ENCODE data around the gene PCDHGB4. TPM values are rescaled to one million over a fixed set of nuclear protein-coding genes. Genes with fewer than 3 reads are reported as not detected.
"Not testable (repeated sequence)": the region's sequence is repeated elsewhere in the genome, so short reads cannot be mapped to it uniquely, and the experiment has no call there.

PCDHGB4 gene
- total RNA-seq, 4 donors from 2014 or later = 10.4 to 12.5 (median 10.4) TPM

DNA sequence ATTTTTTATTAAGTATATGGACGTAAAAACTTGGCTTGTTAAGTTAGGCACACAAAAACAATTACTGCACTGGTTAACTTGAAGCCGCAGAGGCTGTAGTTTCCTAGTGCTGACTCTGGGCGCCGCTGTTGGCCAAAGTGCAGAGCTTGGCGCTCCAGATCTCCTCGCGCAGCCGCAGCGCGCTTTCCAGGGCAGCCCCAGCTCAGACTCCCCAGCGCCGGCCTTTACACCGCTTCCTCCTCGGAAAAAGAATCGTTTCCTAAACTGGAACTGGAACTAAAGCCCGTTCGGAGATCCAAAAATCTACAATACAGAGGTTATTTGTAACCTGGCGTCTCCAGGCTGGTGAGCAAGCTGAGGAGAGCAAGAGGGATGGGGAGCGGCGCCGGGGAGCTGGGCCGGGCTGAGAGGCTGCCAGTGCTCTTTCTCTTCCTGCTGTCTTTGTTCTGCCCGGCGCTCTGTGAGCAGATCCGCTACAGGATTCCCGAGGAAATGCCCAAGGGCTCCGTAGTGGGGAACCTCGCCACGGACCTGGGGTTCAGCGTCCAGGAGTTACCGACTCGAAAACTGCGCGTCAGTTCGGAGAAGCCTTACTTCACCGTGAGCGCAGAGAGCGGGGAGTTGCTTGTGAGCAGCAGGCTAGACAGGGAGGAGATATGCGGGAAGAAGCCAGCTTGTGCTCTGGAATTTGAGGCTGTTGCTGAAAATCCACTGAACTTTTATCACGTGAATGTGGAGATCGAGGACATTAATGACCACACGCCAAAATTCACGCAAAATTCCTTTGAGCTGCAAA is 10.5 kb downstream of the PCDHGB4 start, which contains the start of gene PCDHGB5:
TSS of gene PCDHGB5 (plus strand) at position 192 of the 796 bp plus-strand sequence. CDS start at position 373, 181 bp downstream.
- H3K36me3 ChIP-seq; H3K27me3 ChIP-seq; H3K4me1 ChIP-seq; H3K27ac ChIP-seq; H3K9me3 ChIP-seq; intact Hi-C loops (cut with DNase I): not testable (repeated sequence)
- 8 to 11% methylated on average over 21 of the region's 43 CpGs for whole genome bisulfite sequencing, 2 donors
- DNase-seq = peak; percentile 57 to 65
- TF ChIP-seq, protein P1, sequence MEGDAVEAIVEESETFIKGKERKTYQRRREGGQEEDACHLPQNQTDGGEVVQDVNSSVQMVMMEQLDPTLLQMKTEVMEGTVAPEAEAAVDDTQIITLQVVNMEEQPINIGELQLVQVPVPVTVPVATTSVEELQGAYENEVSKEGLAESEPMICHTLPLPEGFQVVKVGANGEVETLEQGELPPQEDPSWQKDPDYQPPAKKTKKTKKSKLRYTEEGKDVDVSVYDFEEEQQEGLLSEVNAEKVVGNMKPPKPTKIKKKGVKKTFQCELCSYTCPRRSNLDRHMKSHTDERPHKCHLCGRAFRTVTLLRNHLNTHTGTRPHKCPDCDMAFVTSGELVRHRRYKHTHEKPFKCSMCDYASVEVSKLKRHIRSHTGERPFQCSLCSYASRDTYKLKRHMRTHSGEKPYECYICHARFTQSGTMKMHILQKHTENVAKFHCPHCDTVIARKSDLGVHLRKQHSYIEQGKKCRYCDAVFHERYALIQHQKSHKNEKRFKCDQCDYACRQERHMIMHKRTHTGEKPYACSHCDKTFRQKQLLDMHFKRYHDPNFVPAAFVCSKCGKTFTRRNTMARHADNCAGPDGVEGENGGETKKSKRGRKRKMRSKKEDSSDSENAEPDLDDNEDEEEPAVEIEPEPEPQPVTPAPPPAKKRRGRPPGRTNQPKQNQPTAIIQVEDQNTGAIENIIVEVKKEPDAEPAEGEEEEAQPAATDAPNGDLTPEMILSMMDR (IDR thresholded peaks at IDR 0.05) = peak in 5 of 6 experiments; percentile 18 to 66 (median 61)
- peak within 1 kb of the TSS in 1 of 3 donors; percentile 13 for H3K4me3 ChIP-seq (replicated peaks in 1 of 3)

DNA sequence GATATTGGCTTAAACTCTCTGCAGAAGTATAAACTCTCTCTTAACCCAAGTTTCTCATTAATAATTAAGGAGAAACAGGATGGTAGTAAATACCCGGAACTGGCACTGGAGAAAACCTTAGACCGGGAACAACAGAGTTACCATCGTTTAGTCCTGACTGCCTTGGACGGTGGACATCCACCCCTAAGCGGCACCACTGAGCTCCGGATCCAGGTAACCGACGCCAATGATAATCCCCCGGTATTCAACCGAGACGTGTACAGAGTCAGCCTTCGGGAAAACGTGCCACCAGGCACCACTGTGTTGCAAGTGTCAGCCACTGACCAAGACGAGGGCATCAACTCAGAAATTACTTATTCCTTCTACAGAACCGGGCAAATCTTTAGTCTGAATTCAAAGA is 11.1 kb downstream of the PCDHGB4 start:
- Histone ChIP-seq H3K4me1 (peaks cover 4 to 7% of the 10 kb centered on the region in 2 donors), H3K4me3 (replicated peaks in 1 of 3) (no peak overlapping the region)
- intact Hi-C loops (cut with DNase I) = no loop called here

DNA sequence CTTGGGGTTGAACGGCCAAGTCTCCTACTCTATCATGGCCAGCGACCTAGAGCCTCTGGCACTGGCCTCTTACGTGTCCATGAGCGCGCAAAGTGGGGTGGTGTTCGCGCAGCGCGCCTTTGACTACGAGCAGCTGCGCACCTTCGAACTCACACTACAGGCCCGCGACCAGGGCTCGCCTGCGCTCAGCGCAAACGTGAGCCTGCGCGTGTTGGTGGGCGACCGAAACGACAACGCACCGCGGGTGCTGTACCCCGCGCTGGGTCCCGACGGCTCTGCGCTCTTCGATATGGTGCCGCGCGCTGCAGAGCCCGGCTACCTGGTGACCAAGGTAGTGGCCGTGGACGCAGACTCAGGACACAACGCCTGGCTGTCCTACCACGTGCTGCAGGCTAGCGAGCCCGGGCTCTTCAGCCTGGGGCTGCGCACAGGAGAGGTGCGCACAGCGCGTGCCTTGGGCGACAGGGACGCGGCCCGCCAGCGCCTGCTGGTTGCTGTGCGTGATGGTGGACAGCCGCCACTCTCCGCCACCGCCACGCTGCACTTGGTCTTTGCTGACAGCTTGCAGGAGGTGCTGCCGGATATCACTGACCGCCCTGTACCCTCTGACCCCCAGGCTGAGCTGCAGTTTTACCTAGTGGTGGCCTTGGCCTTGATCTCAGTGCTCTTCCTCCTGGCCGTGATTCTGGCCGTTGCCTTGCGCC is 12.2 kb downstream of the PCDHGB4 start:
- Histone ChIP-seq H3K27me3 (no peaks in the 10 kb centered on the region), H3K9me3 (no peaks in the 10 kb centered on the region), H3K27ac (no peak overlapping the region), H3K36me3 (no peaks in the 10 kb centered on the region), H3K4me3 (replicated peaks in 1 of 3) (no peak overlapping the region), H3K4me1 (peaks cover 4 to 7% of the 10 kb centered on the region in 2 donors)
- no peak for TF ChIP-seq POLR2A (IDR thresholded peaks at IDR 0.05)
- TF ChIP-seq, protein P1 (IDR thresholded peaks at IDR 0.05) = no peak
- 16 to 34% methylated on average over 10 to 20 of the region's 61 CpGs for WGBS, 2 donors
- no peak for DNase-seq
- intact Hi-C loops (cut with DNase I) = no loop called here

More for the DNA sequence above, 11.1 kb downstream of the PCDHGB4 start:
- Histone ChIP-seq H3K36me3 (no peaks in the 10 kb centered on the region), H3K27ac (no peak overlapping the region), H3K27me3 (no peaks in the 10 kb centered on the region), H3K9me3 (no peaks in the 10 kb centered on the region)
- TF ChIP-seq, protein P1 (IDR thresholded peaks at IDR 0.05) = no peak
- no peak for TF ChIP-seq POLR2A (IDR thresholded peaks at IDR 0.05)
- 18 to 22% methylated on average over 15 of the region's 15 CpGs for WGBS, 2 donors
- DNase-seq = no peak

DNA sequence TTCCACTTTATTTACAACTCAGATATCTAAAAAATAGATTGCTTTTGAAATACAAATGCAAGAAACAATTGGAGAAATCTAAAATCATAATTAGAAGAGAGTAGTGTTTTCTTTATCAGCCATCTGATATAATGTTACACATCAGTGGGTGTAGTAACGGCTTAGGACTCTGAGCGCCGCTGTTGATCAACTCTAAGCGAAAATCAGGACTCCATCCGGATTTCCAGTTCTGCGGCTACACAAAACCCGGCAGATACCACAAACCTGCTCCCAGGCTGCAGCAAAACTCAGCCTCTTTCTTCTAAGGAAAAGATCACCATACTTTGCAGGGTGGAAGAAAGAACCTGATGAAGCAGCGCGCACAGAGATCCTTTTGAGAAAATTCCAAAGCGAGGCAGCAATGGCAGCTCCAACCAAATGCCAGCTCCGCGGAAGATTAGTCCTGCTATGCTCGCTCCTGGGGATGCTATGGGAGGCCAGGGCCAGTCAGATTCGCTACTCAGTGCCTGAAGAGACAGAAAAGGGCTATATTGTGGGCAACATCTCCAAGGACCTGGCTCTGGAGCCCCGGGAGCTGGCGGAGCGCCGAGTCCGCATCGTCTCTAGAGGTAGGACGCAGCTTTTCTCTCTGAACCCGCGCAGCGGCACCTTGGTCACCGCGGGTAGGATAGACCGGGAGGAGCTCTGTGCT is 15.2 kb downstream of the PCDHGB4 start, which contains the start of gene PCDHGA9:
TSS of gene PCDHGA9 (plus strand) at position 226 of the 691 bp plus-strand sequence. CDS start at position 401, 175 bp downstream.
- Histone ChIP-seq H3K36me3 (no peaks in the 10 kb centered on the region), H3K4me1 (peaks cover 4 to 7% of the 10 kb centered on the region in 2 donors), H3K27me3 (no peaks in the 10 kb centered on the region), H3K4me3 (replicated peaks in 1 of 3) (peak within 1 kb of the TSS in 1 of 3 donors; percentile 19), H3K27ac (no peak within 1 kb of the TSS), H3K9me3 (no peaks in the 10 kb centered on the region)
- TF ChIP-seq, protein P1 (IDR thresholded peaks at IDR 0.05) = peak in 3 of 6 experiments; percentile 20 to 45 (median 35)
- no peak for TF ChIP-seq POLR2A (IDR thresholded peaks at IDR 0.05)
- 13 to 16% methylated on average over 27 of the region's 27 CpGs for WGBS, 2 donors
- DNase-seq = peak in 1 of 2 donors; percentile 44
- intact Hi-C loops (cut with DNase I) = no loop called here

Data from thyroid gland (tissue), 4 donors.